ENCODE results near the gene CENPA.

Gene CENPA

DNA sequence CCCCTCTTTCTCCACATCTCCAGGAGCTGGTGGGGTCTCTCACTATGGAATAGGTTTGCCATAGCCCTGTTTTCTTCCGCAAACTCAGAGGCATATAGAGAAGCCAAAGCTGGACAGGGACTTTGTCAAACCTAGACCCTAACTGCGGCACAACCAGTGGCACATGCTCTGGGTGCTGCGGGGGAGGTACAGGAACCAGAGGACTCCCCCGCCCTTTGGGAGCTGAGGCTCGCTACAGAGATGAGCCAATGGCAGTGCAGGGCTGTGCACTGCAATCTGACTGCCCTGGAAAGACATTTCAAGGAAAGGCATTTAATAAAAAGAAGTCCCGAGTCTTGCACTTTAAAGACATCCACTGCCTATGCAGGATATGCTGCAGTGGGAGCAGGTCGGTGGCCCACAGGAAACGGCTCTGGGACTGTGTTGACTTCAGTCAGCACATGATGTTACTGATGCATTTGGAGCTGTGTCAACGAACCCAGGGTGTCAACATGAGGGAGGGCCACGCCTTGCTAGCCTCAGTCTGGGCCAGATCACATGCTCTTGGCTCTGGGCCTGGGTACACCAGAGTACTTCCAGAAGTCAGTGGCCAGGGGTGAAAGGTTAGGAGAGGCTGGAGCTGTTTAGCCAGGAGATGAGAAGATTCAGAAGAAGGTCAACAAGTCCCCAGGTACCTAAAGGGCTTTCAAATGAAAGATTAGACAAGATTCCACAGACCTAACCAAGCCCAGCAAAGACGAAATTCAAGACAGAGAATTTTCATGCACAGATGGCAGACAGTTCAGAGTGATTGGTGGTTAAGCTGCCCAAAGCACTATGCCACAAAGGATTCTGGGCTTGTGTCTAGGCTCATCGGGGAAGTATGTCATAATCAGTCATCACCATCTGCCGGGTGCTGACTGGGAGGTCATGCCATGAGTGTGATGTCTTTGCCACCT, 13.5 kb upstream of the CENPA start:
- Histone ChIP-seq H3K9me3 (ENCODE audit: insufficient read depth, low read length) (no peaks in the 10 kb centered on the region), H3K36me3 (replicated peaks; ENCODE audit: low read depth, low read length) (peaks cover 8% of the 10 kb centered on the region), H3K79me2 (ENCODE audit: low read length) (peaks cover 3% of the 10 kb centered on the region; the same call in 1 of the 2 replicates), H3K4me3 (ENCODE audit: low read length) (no peak overlapping the region), H3K27ac (ENCODE audit: low read length) (no peak overlapping the region), H3K4me2 (ENCODE audit: low read length) (no peak overlapping the region), H2AFZ (ENCODE audit: low read depth, low read length) (no peak overlapping the region), H3K9ac (ENCODE audit: low read length) (no peak overlapping the region), H3K4me1 (ENCODE audit: low read length) (no peaks in the 10 kb centered on the region), H3K27me3 (ENCODE audit: low read depth, low read length) (no peaks in the 10 kb centered on the region), H4K20me1 (ENCODE audit: insufficient read depth, low read length) (peaks cover 2% of the 10 kb centered on the region; the same call in 1 of the 2 replicates)
- TF ChIP-seq EZH2phosphoT487 (IDR thresholded peaks at IDR 0.05; ENCODE audit: low read depth): no peak
- TF ChIP-seq, protein P1, sequence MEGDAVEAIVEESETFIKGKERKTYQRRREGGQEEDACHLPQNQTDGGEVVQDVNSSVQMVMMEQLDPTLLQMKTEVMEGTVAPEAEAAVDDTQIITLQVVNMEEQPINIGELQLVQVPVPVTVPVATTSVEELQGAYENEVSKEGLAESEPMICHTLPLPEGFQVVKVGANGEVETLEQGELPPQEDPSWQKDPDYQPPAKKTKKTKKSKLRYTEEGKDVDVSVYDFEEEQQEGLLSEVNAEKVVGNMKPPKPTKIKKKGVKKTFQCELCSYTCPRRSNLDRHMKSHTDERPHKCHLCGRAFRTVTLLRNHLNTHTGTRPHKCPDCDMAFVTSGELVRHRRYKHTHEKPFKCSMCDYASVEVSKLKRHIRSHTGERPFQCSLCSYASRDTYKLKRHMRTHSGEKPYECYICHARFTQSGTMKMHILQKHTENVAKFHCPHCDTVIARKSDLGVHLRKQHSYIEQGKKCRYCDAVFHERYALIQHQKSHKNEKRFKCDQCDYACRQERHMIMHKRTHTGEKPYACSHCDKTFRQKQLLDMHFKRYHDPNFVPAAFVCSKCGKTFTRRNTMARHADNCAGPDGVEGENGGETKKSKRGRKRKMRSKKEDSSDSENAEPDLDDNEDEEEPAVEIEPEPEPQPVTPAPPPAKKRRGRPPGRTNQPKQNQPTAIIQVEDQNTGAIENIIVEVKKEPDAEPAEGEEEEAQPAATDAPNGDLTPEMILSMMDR (IDR thresholded peaks at IDR 0.05; ENCODE audit: low read depth, low read length): no peak

DNA sequence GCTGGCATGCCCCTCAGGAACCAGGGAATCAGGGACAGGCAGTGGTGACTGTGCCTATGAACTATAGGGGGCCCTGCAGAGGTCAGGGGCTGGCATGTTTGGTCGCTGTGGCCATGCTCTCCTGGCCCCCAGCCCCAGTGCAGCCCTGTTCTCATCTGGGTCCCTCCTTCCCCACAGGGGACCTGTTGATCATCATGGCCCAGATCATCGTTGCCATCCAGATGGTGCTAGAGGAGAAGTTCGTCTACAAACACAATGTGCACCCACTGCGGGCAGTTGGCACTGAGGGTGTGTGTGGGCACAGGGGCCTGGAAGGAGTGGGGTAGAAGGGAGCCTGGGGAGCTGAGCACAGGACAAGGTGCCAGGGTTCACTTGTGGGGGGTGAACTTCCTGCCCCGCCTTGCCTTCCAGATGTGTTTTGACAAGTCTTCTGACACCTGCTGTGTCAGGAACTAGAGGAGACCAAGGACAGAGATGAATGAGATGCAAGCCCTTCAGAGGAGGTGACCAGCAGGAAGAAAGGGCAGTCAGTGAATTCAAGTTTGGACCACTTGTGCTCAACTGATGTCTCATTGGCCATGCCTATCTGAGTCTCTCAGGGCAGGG, 9.6 kb upstream of the CENPA start:
- peaks cover 18% of the 10 kb centered on the region for H3K36me3 ChIP-seq (replicated peaks; ENCODE audit: low read depth, low read length)

DNA sequence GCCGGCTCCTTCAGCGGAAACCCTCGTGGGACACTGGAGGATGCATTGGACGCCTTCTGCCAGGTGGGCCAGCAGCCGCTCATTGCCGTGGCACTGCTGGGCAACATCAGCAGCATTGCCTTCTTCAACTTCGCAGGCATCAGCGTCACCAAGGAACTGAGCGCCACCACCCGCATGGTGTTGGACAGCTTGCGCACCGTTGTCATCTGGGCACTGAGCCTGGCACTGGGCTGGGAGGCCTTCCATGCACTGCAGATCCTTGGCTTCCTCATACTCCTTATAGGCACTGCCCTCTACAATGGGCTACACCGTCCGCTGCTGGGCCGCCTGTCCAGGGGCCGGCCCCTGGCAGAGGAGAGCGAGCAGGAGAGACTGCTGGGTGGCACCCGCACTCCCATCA, 7.8 kb upstream of the CENPA start:
- no peak for TF ChIP-seq EZH2phosphoT487 (IDR thresholded peaks at IDR 0.05; ENCODE audit: low read depth)
- TF ChIP-seq, protein P1 (IDR thresholded peaks at IDR 0.05; ENCODE audit: low read depth, low read length): no peak
- Histone ChIP-seq H4K20me1 (ENCODE audit: insufficient read depth, low read length) (no peaks in the 10 kb centered on the region), H3K79me2 (ENCODE audit: low read length) (no peaks in the 10 kb centered on the region)

More for the DNA sequence above, 9.6 kb upstream of the CENPA start:
- H3K4me1 ChIP-seq (ENCODE audit: low read length): no peaks in the 10 kb centered on the region
- no peak overlapping the region for H3K27ac ChIP-seq (ENCODE audit: low read length)
- no peak overlapping the region for H3K4me2 ChIP-seq (ENCODE audit: low read length)
- H3K4me3 ChIP-seq (ENCODE audit: low read length): no peak overlapping the region
- H3K9me3 ChIP-seq (ENCODE audit: insufficient read depth, low read length): no peaks in the 10 kb centered on the region
- no peaks in the 10 kb centered on the region for H3K27me3 ChIP-seq (ENCODE audit: low read depth, low read length)
- H3K9ac ChIP-seq (ENCODE audit: low read length): no peak overlapping the region
- 0 out of 2 replicates have a peak, but pooled peaks cover 2% of the 10 kb centered on the region for H3K79me2 ChIP-seq (ENCODE audit: low read length)
- no peak overlapping the region for H2AFZ ChIP-seq (ENCODE audit: low read depth, low read length)
- TF ChIP-seq EZH2phosphoT487 (IDR thresholded peaks at IDR 0.05; ENCODE audit: low read depth): no peak
- TF ChIP-seq, protein P1 (IDR thresholded peaks at IDR 0.05; ENCODE audit: low read depth, low read length): no peak
- no peaks in the 10 kb centered on the region; the same call in 1 of the 2 replicates for H4K20me1 ChIP-seq (ENCODE audit: insufficient read depth, low read length)

DNA sequence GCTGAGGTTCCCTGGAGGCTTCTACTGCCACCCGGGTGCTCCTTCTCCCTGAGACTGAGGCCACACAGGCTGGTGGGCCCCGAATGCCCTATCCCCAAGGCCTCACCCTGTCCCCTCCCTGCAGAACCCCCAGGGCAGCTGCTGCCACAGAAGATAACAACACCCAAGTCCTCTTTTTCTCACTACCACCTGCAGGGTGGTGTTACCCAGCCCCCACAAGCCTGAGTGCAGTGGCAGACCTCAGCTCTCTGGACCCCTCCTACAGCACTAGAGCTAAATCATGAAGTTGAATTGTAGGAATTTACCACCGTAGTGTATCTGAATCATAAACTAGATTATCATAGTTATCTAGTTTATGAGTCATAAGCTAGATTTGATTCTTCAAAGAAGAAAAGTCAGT, 7.3 kb upstream of the CENPA start:
- H3K27ac ChIP-seq (ENCODE audit: low read length): no peak overlapping the region
- H3K36me3 ChIP-seq (replicated peaks; ENCODE audit: low read depth, low read length): peaks cover 18% of the 10 kb centered on the region
- TF ChIP-seq, protein P1 (IDR thresholded peaks at IDR 0.05; ENCODE audit: low read depth, low read length): no peak
- TF ChIP-seq EZH2phosphoT487 (IDR thresholded peaks at IDR 0.05; ENCODE audit: low read depth): no peak
- no peak overlapping the region for H3K9ac ChIP-seq (ENCODE audit: low read length)
- H3K4me3 ChIP-seq (ENCODE audit: low read length): no peak overlapping the region
- no peaks in the 10 kb centered on the region for H3K9me3 ChIP-seq (ENCODE audit: insufficient read depth, low read length)
- H3K79me2 ChIP-seq (ENCODE audit: low read length): no peaks in the 10 kb centered on the region
- no peaks in the 10 kb centered on the region for H3K27me3 ChIP-seq (ENCODE audit: low read depth, low read length)
- no peak overlapping the region for H3K4me2 ChIP-seq (ENCODE audit: low read length)
- H4K20me1 ChIP-seq (ENCODE audit: insufficient read depth, low read length): no peaks in the 10 kb centered on the region
- H3K4me1 ChIP-seq (ENCODE audit: low read length): no peaks in the 10 kb centered on the region
- H2AFZ ChIP-seq (ENCODE audit: low read depth, low read length): no peak overlapping the region

More for the DNA sequence above, 7.8 kb upstream of the CENPA start:
- no peak overlapping the region for H3K4me3 ChIP-seq (ENCODE audit: low read length)
- no peaks in the 10 kb centered on the region for H3K9me3 ChIP-seq (ENCODE audit: insufficient read depth, low read length)
- H3K27me3 ChIP-seq (ENCODE audit: low read depth, low read length): no peaks in the 10 kb centered on the region
- no peak overlapping the region for H3K4me2 ChIP-seq (ENCODE audit: low read length)
- no peak overlapping the region for H3K27ac ChIP-seq (ENCODE audit: low read length)
- H2AFZ ChIP-seq (ENCODE audit: low read depth, low read length): no peak overlapping the region
- no peak overlapping the region for H3K9ac ChIP-seq (ENCODE audit: low read length)
- H3K4me1 ChIP-seq (ENCODE audit: low read length): no peaks in the 10 kb centered on the region
- peaks cover 18% of the 10 kb centered on the region for H3K36me3 ChIP-seq (replicated peaks; ENCODE audit: low read depth, low read length)

All from OCI-LY3 (cell line).